Choroid plexus epithelial cell (primary cell): ENCODE data around the gene ARSJ.
"Not testable (repeated sequence)": the region's sequence is repeated elsewhere in the genome, so short reads cannot be mapped to it uniquely, and the experiment has no call there.

ENCODE experiments used
- DNase-seq: peaks from one replicate; pipeline ENCODE4 v3.0.0-alpha.2; 2010; ENCODE audit warnings: low read depth
- H3K4me3 ChIP-seq: 2 replicates; pipeline ENCODE4 v1.5.1; 2011; ENCODE audit warnings: low read depth, mild to moderate bottlenecking, control low read depth, low read length, moderate library complexity
- CTCF ChIP-seq: conservative IDR thresholded peaks from 2 replicates; pipeline ENCODE4 v1.5.1; 2011; ENCODE audit warnings: low read depth, mild to moderate bottlenecking, control low read depth, inconsistent platforms, low read length, moderate library complexity

ARSJ gene

GRCh38 chr4:113950207-113950606, 29.2 kb downstream of the ARSJ start:
- TF ChIP-seq CTCF, result no peak
- DNase-seq, result no peak
- H3K4me3 ChIP-seq, result no peak overlapping the region

DNA sequence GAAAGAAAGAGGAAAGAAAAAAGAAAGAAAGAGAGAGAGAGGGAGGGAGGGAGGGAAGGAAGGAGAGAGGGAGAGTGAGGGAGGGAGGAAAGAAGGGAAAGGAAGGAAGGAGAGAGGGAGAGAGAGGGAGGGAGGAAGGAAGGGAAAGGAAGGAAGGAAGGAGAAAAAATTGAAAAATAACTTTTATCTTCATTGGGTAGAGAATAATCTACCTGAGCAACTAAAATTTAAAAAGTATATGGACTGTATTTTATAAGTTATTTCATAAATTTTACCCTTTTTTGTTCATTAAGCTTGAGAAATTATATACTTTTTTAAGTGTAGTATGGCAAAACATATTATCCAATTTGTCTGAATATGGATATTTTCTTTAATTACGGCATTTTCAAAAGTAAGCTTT, 32.0 kb downstream of the ARSJ start:
- no peak for TF ChIP-seq CTCF
- H3K4me3 ChIP-seq, result no peak overlapping the region
- no peak for DNase-seq

GRCh38 chr4:113945906-113946305, 33.5 kb downstream of the ARSJ start:
- DNase-seq, result peak; percentile 51
- TF ChIP-seq CTCF, result peak; percentile 7
- H3K4me3 ChIP-seq, result no peak overlapping the region

DNA sequence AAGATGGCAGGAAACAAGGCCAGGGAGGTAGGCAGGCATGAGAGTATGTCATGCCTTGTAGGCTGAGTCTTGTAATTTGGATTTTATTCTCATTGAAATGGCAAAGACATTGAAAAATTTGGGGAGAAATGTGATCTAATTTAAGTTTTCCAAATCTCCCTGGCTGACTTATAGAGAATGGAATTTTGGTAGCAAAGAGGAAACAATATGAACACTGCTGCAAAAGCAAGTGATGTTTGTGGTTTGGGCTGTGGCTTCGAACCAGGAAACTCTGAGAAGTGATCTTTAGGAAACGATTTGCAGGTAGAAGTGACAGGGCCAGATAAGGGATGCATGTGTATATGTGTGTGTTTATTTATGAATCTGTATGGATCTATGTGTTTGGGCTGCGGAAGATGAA, 35.6 kb downstream of the ARSJ start:
- DNase-seq, result no peak
- no peak for TF ChIP-seq CTCF

DNA sequence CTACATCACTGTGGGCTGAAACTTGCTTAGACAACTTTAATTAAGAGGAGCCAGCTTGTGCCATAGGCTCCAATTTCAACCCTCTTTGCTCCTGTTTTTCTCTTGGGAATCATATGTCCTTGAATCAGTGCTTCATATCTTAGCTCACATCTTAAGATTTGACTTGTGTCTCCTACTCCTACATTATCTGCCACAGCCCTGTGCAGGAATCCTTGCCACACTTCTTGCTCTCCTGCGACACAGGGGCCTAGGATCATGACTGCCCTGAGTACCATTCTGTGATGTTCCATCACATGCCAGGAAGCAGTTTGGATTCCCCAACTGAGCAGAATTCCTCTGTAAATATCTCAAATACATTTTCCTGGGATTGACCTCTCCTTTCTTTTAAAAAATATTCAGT, 36.4 kb downstream of the ARSJ start:
- TF ChIP-seq CTCF, result no peak
- H3K4me3 ChIP-seq, result no peak overlapping the region
- DNase-seq, result no peak

More for the DNA sequence above, 35.6 kb downstream of the ARSJ start:
- no peak overlapping the region for H3K4me3 ChIP-seq

- no peak overlapping the region for H3K4me3 ChIP-seq
- no peak for DNase-seq
- no peak for TF ChIP-seq CTCF
These were observed 37.6 kb downstream of the ARSJ start for GRCh38 chr4:113941836-113942235.

- DNase-seq, H3K4me3 ChIP-seq: not testable (repeated sequence)
These were observed 39.3 kb downstream of the ARSJ start for GRCh38 chr4:113940103-113940502.

DNA sequence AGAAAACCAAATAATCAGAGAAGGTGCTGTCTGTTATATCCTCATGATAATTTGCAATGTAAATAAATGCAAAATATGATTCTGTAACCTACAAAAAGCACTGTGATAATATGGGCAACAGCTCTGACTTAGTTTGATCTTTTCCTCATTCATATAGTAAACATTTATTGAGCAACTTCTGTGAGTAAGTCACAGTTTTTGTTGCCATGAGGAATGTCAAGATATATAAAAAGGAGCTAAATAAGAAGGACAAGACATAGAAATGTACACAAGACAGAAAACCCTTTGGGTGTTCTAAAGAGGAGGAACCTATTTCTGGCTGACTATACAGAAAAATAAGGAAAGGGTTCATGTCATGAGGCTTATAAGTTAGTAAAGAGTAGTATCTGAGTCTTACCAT, 44.3 kb downstream of the ARSJ start:
- no peak for TF ChIP-seq CTCF
- H3K4me3 ChIP-seq, result no peak overlapping the region
- DNase-seq, result peak; percentile 30

DNA sequence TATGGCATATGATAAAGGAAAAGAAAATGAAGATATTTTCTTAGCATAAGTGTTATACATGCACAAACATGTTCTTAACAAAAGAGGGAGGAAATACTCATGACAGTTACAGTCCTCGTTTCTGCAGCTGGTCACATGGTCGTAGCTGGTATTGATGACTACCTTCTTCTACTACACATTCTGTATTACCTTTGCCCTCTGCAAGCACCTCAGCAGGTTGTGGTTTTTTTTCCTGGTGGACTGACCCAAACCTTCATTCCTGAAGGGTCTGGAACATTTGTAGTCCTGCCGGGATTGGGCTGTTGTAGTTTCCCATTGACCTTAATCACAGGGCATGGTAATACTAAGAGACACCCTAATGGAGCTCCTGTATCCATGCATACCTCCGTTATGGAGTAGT, 54.7 kb downstream of the ARSJ start:
- not testable (repeated sequence) for DNase-seq, H3K4me3 ChIP-seq
